Epithelial cell of prostate (primary cell): ENCODE measurements around the gene CUX1.
"Not testable (repeated sequence)": the region's sequence is repeated elsewhere in the genome, so short reads cannot be mapped to it uniquely, and the experiment has no call there.

Experiments
- DNase-seq: peaks from one replicate; pipeline ENCODE4 v3.0.0-alpha.2; 2011; ENCODE audit warnings: low read depth, low spot score
- H3K27ac ChIP-seq: fragments of 450-650 bp; 2 replicates; pipeline ENCODE4 v1.5.1; 2017; ENCODE audit warnings: mild to moderate bottlenecking

CUX1 gene

DNA sequence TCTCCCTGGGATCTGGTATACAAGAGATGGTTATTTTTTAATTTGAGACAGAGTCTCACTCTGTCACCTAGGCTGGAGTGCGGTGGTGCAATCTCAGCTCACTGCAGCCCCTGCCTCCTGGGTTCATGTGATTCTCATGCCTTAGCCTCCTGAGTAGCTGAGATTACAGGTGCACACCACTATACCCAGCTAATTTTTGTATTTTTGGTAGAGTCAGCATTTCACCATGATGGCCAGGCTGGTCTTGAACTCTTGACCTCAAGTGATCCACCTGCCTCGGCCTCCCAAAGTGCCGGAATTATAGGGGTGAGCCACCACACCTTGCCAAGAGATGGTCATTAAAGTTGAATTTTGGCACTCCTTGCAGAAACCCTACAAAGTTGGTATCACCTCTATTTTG is 71.1 kb downstream of the CUX1 start:
- H3K27ac ChIP-seq, DNase-seq: not testable (repeated sequence)

- DNase-seq = no peak
Observed at GRCh38 chr7:101890749-101891523, 73.5 kb downstream of the CUX1 start.

GRCh38 chr7:101891936-101892640 is 74.7 kb downstream of the CUX1 start:
- no peak for DNase-seq
- no peak overlapping the region for H3K27ac ChIP-seq

More at GRCh38 chr7:101890749-101891523, 73.5 kb downstream of the CUX1 start:
- H3K27ac ChIP-seq = no peak overlapping the region

DNA sequence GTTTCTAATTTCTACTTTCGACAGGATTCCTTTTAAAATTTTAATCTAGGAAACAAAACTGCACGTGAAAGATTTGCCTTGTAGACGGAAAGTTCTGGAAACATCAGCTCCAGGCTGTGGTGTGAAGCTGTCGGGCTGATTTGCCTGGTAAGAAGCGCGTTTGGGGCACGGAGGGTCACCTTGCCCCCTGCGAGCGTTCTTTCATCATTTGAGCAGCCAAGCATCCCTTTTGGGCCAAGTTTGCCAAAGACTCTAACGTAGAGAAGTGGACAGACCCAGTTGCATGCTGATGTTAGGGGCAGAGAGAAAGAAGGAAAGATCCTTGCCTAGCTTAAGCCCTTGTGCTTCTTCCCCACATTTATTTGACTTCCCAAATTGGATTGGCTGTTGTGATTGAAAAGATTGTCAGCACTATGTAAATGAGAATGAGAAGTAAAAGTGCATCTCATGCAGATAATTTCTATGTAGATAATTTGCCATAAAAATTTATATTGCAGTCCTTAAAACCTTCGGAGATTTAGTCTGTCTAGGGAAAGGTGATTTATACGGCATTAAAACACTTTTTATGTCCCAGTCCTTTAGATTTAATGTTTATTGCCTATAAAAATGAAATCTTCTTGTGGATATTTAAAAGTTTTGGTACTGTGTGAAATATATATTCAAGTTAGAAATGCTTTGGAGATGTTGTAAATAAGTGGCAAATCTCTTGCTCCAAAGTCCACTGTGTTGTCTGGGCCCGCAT is 76.1 kb downstream of the CUX1 start:
- no peak overlapping the region for H3K27ac ChIP-seq
- DNase-seq = no peak

DNA sequence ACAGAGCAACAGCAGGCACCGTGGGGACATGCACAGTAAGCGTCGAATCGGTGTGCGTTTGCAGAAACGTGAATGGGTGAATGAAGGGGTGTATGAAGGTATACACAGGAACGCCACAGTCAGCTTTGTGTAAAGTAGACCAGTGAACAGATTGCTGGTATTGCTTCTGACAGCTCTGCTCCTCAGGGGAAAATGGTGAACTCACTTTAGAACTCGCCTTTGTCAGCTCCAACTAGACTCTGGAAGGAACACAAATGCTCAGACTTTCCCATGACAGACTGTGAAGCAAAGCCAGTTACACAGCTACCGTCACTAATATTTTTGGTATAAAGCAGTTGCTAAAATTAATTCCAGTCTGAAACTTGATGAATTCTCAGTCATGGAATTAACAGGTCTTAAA is 78.9 kb downstream of the CUX1 start:
- no peak overlapping the region for H3K27ac ChIP-seq
- DNase-seq = no peak

GRCh38 chr7:101896941-101897340 is 79.5 kb downstream of the CUX1 start:
- no peak overlapping the region for H3K27ac ChIP-seq
- DNase-seq = no peak

- H3K27ac ChIP-seq = no peak overlapping the region
- DNase-seq = no peak
Observed at GRCh38 chr7:101898106-101898505, 80.7 kb downstream of the CUX1 start.

DNA sequence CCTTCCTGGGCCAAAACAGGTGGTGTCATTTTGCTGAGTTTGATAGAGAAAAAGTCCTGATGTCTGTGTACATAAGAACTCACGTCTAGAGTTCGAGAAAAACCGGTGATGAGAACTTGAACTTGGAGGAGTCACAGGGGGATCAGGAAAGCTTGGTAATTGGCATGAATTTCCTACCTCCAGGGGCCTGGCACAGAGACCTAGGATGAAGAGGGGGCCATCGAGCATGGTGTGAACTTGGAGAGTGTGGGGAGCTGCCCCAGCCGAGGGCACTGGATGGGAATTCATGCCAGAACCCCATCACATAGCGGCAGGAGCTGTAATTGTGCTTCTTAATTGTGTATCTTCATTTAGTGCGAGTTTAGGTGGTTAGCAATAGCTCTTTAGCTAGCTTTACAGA is 82.2 kb downstream of the CUX1 start:
- H3K27ac ChIP-seq = no peak overlapping the region
- DNase-seq = no peak

DNA sequence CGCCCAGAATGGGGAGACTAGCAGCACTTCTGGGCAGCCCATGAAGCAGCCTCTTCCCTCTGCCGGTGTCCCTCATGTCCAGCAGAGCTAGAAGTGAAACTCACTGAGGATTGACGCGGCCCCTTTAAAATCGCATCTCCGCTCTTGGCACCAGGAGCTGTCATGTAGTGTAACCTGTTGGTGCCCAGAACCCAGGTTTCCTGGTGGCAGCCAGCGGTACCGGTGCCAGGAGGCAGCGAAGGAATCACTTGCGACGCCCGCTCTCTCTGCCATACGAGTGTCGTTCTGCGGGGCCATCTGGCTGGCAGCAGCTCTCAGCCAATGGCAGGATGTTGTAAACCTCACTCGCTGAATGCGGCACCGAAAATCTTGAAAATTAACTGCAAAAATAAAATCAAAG is 82.7 kb downstream of the CUX1 start:
- H3K27ac ChIP-seq = no peak overlapping the region
- no peak for DNase-seq

DNA sequence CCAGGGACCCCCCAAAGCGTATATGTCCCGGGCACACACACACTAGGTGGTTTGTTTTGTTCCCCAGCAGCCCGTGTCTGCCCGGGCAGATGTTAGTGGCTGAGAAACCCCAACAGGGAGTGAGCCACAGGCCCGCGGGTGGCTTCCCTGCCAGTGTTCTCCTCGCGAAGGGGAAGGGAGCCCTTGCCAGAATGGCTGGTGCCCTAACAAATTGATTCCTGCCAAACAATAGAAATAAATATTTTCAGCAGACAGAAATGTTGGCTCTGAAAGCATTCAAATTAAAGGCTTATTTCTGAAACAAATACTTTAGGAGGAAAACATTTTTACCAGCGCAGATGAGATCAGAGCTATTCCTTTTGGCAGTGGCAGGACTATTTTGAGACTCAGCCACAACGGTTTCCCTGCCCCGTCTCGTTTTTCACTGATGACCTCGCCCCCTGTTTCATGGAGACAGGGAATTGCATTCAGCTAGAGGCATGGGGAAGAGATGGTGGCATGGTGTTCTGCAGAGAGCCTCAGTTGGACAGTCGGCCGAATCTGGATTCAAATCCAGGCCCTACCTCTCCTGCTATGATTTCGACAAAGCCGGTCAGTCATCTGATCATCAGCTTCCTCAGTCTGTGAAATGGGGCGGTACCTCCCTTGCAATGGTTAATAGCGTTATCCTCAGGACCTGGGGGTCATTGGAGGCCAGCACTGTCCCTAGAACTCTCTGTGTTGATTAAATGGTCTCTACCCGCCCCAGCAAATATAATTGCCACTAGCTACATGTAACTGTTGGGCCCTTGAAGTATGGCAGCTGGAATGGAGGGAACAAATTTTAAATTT is 84.5 kb downstream of the CUX1 start:
- H3K27ac ChIP-seq = no peak overlapping the region
- DNase-seq = no peak

DNA sequence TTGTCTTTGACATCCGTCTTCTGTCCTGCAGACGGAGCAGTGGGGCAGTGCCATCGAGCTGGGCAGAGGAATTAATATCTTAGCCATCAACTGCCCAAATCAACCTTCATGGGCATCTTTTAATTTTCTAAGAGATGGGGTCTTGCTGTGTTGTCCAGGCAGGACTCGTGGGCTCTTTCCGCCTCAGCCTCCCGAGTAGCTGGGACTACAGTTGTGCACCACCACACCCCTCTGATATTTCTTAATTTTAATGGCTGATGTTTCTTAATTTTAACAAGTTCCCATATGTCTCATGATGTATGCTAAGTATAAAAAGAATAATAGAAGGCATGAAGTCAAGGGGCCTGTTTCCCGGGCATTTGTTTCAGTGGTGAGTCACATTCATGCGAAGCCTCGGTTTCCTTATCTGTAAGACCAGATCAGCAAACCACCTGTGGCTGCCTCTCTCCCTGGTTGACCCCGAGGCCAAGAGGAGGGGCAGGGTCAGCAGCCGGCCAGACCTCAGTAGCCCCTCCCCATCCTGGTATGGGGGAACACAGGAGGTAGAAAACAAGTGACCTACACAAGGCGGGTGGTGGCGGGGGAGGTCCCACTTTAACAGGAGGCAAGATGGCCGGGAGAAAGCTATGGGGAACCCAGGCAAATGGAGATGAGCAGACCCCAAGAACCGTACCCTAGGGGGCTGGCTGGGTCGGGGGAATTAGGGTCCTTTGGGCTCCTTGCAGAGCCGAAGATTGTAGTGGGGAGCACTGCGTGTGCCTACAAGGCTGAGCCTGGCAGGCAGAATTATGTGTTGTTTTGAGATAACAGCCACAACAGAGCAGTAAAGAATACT is 85.5 kb downstream of the CUX1 start:
- DNase-seq = no peak
- no peak overlapping the region for H3K27ac ChIP-seq

- DNase-seq = no peak
- no peak overlapping the region for H3K27ac ChIP-seq
Observed at GRCh38 chr7:101903515-101903868, 86.1 kb downstream of the CUX1 start.

DNA sequence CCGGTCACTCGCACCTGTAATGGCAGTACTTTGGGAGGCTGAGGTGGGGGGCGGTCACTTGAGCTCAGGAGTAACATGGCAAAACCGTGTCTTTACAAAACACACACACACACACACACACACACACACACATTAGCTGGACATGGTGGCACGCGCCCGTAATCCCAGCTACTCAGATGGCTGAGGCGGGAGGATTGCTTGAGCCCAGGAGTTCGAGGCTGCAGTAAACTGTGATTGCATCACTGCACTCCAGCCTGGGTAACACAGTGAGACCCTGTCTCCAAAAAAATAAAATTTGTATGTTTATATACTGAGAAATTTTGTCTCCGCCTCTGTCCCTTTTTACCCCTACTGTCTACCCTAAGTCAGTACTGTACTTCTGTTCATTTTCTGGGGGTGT is 86.6 kb downstream of the CUX1 start:
- DNase-seq = no peak
- H3K27ac ChIP-seq = no peak overlapping the region

DNA sequence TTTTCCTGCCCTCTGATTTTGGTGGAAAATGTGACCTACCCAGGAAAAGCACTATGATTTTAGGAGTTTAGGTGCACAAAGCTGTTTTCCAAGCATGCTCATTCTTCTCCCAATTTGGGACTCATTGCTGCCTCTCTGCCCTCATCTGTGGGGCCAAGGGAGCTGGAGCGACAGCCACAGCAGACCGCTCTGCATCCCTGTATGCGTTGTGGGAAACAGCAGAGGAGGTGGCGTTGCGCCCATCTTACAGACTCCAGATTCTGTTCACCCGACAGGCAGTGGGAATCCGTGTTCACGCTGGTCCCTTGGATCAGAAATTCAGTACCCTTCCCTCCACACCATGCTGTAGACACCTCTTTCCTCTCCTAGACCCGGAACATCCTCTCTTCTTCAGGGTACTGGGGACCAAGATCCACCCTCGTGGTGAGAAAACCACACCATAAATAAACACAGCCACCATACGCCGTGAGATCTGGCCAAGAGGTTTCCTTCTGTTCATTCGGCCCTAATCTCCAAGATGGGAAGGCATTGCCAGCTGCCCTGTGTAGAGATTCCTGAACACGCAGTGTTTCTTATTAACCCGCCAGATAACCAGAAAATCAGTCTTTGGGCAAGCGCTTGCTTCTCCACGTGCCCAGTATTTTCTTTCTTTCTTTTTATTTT is 87.9 kb downstream of the CUX1 start:
- DNase-seq = no peak
- H3K27ac ChIP-seq = no peak overlapping the region

GRCh38 chr7:101906291-101907240 is 89.1 kb downstream of the CUX1 start:
- no peak overlapping the region for H3K27ac ChIP-seq
- no peak for DNase-seq

- no peak for DNase-seq
- H3K27ac ChIP-seq = no peak overlapping the region
Observed at GRCh38 chr7:101910991-101911799, 93.8 kb downstream of the CUX1 start.
